Endothelial cell of umbilical vein (primary cell): ENCODE data around the gene MYCBP2.

Experiments
- EZH2 ChIP-seq: IDR thresholded peaks from 2 replicates; pipeline ENCODE4 v1.6.1; 2012; ENCODE audit warnings: borderline replicate concordance, low read depth, mild to moderate bottlenecking, moderate library complexity, low read length, inconsistent platforms; ENCODE audit not compliant: severe bottlenecking
- JUN ChIP-seq: IDR thresholded peaks from 2 replicates; pipeline ENCODE4 v1.6.1; 2011; ENCODE audit warnings: borderline replicate concordance, low read depth; ENCODE audit not compliant: insufficient read length, insufficient read depth
- MYC ChIP-seq: IDR thresholded peaks from one replicate; pipeline ENCODE4 v1.6.1; 2011; ENCODE audit warnings: mild to moderate bottlenecking, low read depth, low read length
- POLR2A ChIP-seq: IDR thresholded peaks from 2 replicates; pipeline ENCODE4 v1.6.1; 2012; ENCODE audit warnings: low read depth, mild to moderate bottlenecking, control low read depth, low read length
- POLR2AphosphoS5 ChIP-seq: IDR thresholded peaks from 2 replicates; pipeline ENCODE4 v1.6.1; 2012; ENCODE audit warnings: low read depth, mild to moderate bottlenecking, control low read depth, low read length, moderate library complexity; ENCODE audit not compliant: insufficient read depth
- TF ChIP-seq, protein P1 (sequence below): IDR thresholded peaks from 2 replicates; pipeline ENCODE4 v1.6.1; 2011; ENCODE audit not compliant: insufficient read depth, insufficient read length
- TF ChIP-seq, protein P2 (sequence below), 2 donors: IDR thresholded peaks; 1 replicate in 1 of 2; 2 replicates in 1 of 2; pipeline ENCODE4 v1.5.1; 2011; ENCODE audit warnings: low read length in 2 of 2, mild to moderate bottlenecking in 2 of 2, moderate library complexity in 2 of 2, control low read depth in 1 of 2, inconsistent platforms in 1 of 2, low read depth in 1 of 2; ENCODE audit not compliant: insufficient read depth in 1 of 2; ENCODE audit errors: extremely low read depth in 1 of 2

DNA sequence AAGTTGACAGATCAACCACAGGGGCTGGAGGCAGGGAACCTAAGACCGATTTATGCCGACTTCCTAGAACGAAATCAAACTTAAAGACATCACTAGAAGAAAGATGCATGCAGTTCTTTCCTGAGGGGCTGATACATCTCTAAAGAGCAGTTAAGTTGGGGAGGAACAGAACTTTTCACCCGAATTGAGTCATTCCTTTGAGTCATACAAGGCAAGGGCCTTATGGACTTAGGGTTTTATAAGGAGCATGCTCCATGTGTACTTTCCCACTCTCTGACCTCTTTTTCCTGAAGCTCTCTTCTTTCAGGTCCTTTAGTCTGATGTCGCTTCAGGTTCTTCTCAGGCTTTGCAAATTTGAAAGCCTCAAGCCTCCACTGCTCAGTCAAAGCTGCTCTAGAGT is 292.0 kb downstream of the MYCBP2 start:
- TF ChIP-seq, protein P1, sequence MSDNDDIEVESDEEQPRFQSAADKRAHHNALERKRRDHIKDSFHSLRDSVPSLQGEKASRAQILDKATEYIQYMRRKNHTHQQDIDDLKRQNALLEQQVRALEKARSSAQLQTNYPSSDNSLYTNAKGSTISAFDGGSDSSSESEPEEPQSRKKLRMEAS: no peak
- TF ChIP-seq EZH2 (no peak), POLR2A (no peak), MYC (no peak), POLR2AphosphoS5 (no peak), JUN (no peak)
- TF ChIP-seq, protein P2, sequence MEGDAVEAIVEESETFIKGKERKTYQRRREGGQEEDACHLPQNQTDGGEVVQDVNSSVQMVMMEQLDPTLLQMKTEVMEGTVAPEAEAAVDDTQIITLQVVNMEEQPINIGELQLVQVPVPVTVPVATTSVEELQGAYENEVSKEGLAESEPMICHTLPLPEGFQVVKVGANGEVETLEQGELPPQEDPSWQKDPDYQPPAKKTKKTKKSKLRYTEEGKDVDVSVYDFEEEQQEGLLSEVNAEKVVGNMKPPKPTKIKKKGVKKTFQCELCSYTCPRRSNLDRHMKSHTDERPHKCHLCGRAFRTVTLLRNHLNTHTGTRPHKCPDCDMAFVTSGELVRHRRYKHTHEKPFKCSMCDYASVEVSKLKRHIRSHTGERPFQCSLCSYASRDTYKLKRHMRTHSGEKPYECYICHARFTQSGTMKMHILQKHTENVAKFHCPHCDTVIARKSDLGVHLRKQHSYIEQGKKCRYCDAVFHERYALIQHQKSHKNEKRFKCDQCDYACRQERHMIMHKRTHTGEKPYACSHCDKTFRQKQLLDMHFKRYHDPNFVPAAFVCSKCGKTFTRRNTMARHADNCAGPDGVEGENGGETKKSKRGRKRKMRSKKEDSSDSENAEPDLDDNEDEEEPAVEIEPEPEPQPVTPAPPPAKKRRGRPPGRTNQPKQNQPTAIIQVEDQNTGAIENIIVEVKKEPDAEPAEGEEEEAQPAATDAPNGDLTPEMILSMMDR (IDR thresholded peaks at IDR 0.05; ENCODE audit: extremely low read depth in 1 of 2, insufficient read depth in 1 of 2, low read depth in 1 of 2, low read length in 2 of 2): no peak
